HepG2 (cell line): Measurements from ENCODE around the gene ANKRD11. TPM values are rescaled to one million over a fixed set of nuclear protein-coding genes. Genes with fewer than 3 reads are reported as not detected.

ENCODE experiments used
- AGO2 ChIP-seq: fragments of 200-400 bp; formaldehyde crosslinking; optimal IDR thresholded peaks from 2 replicates; pipeline ENCODE3; 2017; ENCODE audit warnings: mild to moderate bottlenecking, low read depth, low read length, moderate library complexity
- HNF1B ChIP-seq: sonication (generic); formaldehyde crosslinking; IDR thresholded peaks from 2 replicates; pipeline ENCODE4 v1.5.1; 2020; ENCODE audit warnings: mild to moderate bottlenecking, moderate library complexity, missing genetic modification reagents
- HOXA7 ChIP-seq: sonication (generic); formaldehyde crosslinking; IDR thresholded peaks from 2 replicates; pipeline ENCODE4 v1.8.1; 2022; ENCODE audit warnings: mild to moderate bottlenecking, missing genetic modification reagents, moderate library complexity
- PITX1 ChIP-seq: sonication (generic); formaldehyde crosslinking; IDR thresholded peaks from 2 replicates; pipeline ENCODE4 v1.5.1; 2020; ENCODE audit warnings: mild to moderate bottlenecking, missing genetic modification reagents
- POGK ChIP-seq: sonication (generic); formaldehyde crosslinking; conservative IDR thresholded peaks from 2 replicates; pipeline ENCODE4 v1.8.0; 2022; ENCODE audit warnings: mild to moderate bottlenecking, moderate library complexity, missing genetic modification reagents
- PPARG ChIP-seq: conservative IDR thresholded peaks from 2 replicates; pipeline ENCODE4 v1.6.1; 2016; ENCODE audit warnings: missing biosample characterization, missing genetic modification reagents
- SRY ChIP-seq: sonication (generic); formaldehyde crosslinking; IDR thresholded peaks from 2 replicates; pipeline ENCODE4 v1.8.0; 2022; ENCODE audit warnings: mild to moderate bottlenecking, missing genetic modification reagents
- TFDP1 ChIP-seq: IDR thresholded peaks from 2 replicates; pipeline ENCODE4 v1.6.1; 2016; ENCODE audit warnings: missing compliant biosample characterization, missing genetic modification reagents, borderline replicate concordance
- ZIK1 ChIP-seq: sonication (generic); formaldehyde crosslinking; IDR thresholded peaks from 2 replicates; pipeline ENCODE4 v1.5.0; 2020; ENCODE audit warnings: mild to moderate bottlenecking, low read depth, missing genetic modification reagents, borderline replicate concordance
- ZMAT3 ChIP-seq: sonication (generic); formaldehyde crosslinking; conservative IDR thresholded peaks from 2 replicates; pipeline ENCODE4 v1.7.0; 2021; ENCODE audit warnings: missing genetic modification reagents
- ZNF12 ChIP-seq: sonication (generic); formaldehyde crosslinking; IDR thresholded peaks from 2 replicates; pipeline ENCODE4 v1.5.0; 2020; ENCODE audit warnings: missing genetic modification reagents
- ZNF484 ChIP-seq: sonication (generic); formaldehyde crosslinking; IDR thresholded peaks from 2 replicates; pipeline ENCODE4 v1.5.1; 2020; ENCODE audit warnings: mild to moderate bottlenecking, low read depth, missing genetic modification reagents, borderline replicate concordance
- ZNF512B ChIP-seq: sonication (generic); formaldehyde crosslinking; IDR thresholded peaks from 2 replicates; pipeline ENCODE4 v1.5.1; 2020; ENCODE audit warnings: missing genetic modification reagents, mild to moderate bottlenecking, borderline replicate concordance
- ZSCAN5A ChIP-seq: sonication (generic); formaldehyde crosslinking; IDR thresholded peaks from 2 replicates; pipeline ENCODE4 v1.8.0; 2022; ENCODE audit warnings: mild to moderate bottlenecking, missing genetic modification reagents, borderline replicate concordance
- polyA plus RNA-seq, 8 experiments: library from polyadenylated mRNA; depleted of rRNA in 3 of 8; stranded (reverse) in 7 of 8; unstranded in 1 of 8; fragments of >200 nt; fragmentation: Illumina TruSeq in 4 of 8; extraction: Trizol in 4 of 8; gene quantifications; 2 replicates each; pipeline versions ENCODE4 v1.2.1 to v1.2.3, GENCODE V29; 2011 to 2016; ENCODE audit warnings: low read depth in 4 of 8, missing spikeins in 1 of 8, mixed read lengths in 1 of 8; ENCODE audit not compliant: insufficient read depth in 1 of 8
- total RNA-seq, 5 experiments: library from RNA; depleted of rRNA; stranded (reverse); fragments of >200 nt; fragmentation: Illumina TruSeq; extraction: Trizol; gene quantifications; 2 replicates each; pipeline ENCODE4 v1.2.3, GENCODE V29; 2016; ENCODE audit warnings: low read depth in 1 of 5
- TF ChIP-seq, protein P1 (sequence below): sonication (generic); formaldehyde crosslinking; IDR thresholded peaks from 2 replicates; pipeline ENCODE4 v1.8.0; 2022; ENCODE audit warnings: low read depth, missing genetic modification reagents
- TF ChIP-seq, protein P2 (sequence below): sonication (generic); formaldehyde crosslinking; IDR thresholded peaks from 2 replicates; pipeline ENCODE4 v1.5.0; 2020; ENCODE audit warnings: missing genetic modification reagents

ANKRD11 gene
- total and polyA plus RNA-seq, 2 of the 13 experiments (the other 11 are each of a cell fraction or from before 2014, with no cell fraction given), result 21.4 to 38.4 TPM

DNA sequence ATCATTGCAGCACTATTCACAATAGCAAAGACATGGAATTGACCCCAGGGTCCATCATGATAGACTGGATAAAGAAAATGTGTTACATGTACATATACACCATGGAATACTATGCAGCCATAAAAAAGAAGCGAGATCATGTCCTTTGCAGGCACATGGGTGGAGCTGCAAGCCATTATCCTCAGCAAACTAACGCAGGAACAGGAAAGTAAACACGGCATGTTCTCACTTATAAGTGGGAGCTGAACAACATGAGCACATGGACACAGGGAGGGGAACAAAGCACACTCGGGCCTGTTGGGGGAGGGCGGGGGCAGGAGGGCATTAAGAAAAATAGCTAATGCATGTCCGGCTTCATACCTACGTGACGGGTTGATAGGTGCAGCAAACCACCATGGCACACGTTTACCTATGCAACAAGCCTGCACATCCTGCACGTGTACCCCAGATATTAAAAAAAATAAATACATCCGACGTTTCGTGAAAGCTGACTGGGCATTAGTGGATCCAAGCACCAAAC, 243.9 kb downstream of the ANKRD11 start (continued):
- no peak for TF ChIP-seq ZNF484 (CRISPR knock-in tag)
- 0 out of 2 replicates have a peak, but pooled peaks have one; percentile 41 for TF ChIP-seq ZIK1
- TF ChIP-seq SRY (CRISPR knock-in tag), result no peak
- TF ChIP-seq, protein P1, sequence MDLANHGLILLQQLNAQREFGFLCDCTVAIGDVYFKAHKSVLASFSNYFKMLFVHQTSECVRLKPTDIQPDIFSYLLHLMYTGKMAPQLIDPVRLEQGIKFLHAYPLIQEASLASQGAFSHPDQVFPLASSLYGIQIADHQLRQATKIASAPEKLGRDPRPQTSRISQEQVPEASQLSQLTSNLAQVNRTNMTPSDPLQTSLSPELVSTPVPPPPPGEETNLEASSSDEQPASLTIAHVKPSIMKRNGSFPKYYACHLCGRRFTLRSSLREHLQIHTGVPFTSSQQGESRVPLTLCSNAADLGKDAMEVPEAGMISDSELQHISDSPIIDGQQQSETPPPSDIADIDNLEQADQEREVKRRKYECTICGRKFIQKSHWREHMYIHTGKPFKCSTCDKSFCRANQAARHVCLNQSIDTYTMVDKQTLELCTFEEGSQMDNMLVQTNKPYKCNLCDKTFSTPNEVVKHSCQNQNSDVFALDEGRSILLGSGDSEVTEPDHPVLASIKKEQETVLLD (CRISPR knock-in tag), result no peak
- 0 out of 2 replicates have a peak, but pooled peaks have one; percentile 7 for TF ChIP-seq HNF1B (CRISPR knock-in tag)
- TF ChIP-seq HOXA7, result no peak
- no peak for TF ChIP-seq ZNF512B (CRISPR knock-in tag)
- peak; percentile 9; the same call in 1 of the 2 replicates for TF ChIP-seq PPARG
- no peak; the same call in 1 of the 2 replicates for TF ChIP-seq ZMAT3 (CRISPR knock-in tag)
- 0 out of 2 replicates have a peak, but pooled peaks have one; percentile 38 for TF ChIP-seq ZNF12 (CRISPR knock-in tag)
- TF ChIP-seq POGK (CRISPR knock-in tag), result no peak
- peak; percentile 36; the same call in 1 of the 2 replicates for TF ChIP-seq PITX1 (CRISPR knock-in tag)
- no peak for TF ChIP-seq AGO2
- TF ChIP-seq TFDP1 (CRISPR knock-in tag), result peak; percentile 13; the same call in 1 of the 2 replicates
- TF ChIP-seq ZSCAN5A (CRISPR knock-in tag), result no peak
- TF ChIP-seq, protein P2, sequence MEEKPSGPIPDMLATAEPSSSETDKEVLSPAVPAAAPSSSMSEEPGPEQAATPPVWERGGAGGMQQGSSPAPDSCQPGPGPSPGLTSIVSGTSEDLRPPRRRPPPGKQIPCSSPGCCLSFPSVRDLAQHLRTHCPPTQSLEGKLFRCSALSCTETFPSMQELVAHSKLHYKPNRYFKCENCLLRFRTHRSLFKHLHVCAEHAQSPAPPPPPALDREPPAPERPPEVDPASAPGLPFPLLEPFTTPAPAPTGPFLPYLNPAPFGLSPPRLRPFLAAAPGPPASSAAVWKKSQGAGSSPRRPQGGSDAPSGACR (CRISPR knock-in tag), result peak; percentile 83
